Measurements from ENCODE around the gene GNAQ.

DNA sequence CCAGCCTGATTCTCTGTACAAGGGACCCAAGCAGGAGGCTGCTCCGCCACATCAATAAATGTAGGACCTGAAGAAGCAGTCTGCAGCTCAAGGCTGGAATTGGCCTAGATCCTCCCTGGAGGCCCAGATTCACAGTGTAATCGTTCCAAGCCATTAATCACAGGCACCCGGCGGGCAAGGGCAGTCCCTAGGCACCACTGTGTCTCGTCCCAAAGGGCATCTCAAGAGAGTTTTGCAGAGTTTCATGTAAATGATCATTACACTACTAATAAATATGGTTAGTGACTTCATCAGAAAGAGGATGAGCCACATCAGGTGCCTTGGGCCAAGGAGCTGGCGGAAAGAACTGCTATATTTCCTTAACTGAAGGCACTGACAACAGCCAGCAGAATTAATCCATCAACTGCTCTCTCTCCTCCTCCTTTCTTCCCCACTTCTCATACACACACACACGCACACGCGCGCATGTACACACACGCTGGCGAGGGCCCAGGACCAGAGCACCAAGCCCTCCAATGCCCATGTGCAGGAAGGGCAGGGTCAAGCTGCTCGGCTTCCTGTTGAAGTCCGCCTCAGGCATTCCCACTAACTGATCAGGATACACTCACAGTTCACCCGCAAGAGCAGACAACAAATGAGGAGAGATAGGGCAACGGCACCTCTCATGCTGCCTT lies 33.9 kb downstream of the GNAQ start:
- TF ChIP-seq, protein P1, sequence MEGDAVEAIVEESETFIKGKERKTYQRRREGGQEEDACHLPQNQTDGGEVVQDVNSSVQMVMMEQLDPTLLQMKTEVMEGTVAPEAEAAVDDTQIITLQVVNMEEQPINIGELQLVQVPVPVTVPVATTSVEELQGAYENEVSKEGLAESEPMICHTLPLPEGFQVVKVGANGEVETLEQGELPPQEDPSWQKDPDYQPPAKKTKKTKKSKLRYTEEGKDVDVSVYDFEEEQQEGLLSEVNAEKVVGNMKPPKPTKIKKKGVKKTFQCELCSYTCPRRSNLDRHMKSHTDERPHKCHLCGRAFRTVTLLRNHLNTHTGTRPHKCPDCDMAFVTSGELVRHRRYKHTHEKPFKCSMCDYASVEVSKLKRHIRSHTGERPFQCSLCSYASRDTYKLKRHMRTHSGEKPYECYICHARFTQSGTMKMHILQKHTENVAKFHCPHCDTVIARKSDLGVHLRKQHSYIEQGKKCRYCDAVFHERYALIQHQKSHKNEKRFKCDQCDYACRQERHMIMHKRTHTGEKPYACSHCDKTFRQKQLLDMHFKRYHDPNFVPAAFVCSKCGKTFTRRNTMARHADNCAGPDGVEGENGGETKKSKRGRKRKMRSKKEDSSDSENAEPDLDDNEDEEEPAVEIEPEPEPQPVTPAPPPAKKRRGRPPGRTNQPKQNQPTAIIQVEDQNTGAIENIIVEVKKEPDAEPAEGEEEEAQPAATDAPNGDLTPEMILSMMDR (IDR thresholded peaks at IDR 0.05): no peak
- TF ChIP-seq POLR2A (IDR thresholded peaks at IDR 0.05): no peak
